Liver (tissue), 9 donors: ENCODE results near the gene BLM. TPM values are rescaled to one million over a fixed set of nuclear protein-coding genes. Genes with fewer than 3 reads are reported as not detected.
A peak's percentile ranks its signal among the peaks of the same experiment; 100 is the strongest.

Experiments used
- DNase-seq: peaks from one replicate; pipeline ENCODE4 v3.0.0-alpha.2; 2017; ENCODE audit warnings: low spot score
- H3K27ac ChIP-seq, 2 donors: one replicate each; pipeline ENCODE4 v1.7.0; 2013; ENCODE audit warnings: inconsistent platforms in 2 of 2, low read length in 2 of 2, control low read depth in 1 of 2, low read depth in 1 of 2, mild to moderate bottlenecking in 1 of 2
- H3K27me3 ChIP-seq, 4 donors: one replicate each; pipeline versions ENCODE4 v1.6.1 to v1.7.0; 2013; ENCODE audit warnings: low read length in 3 of 4, inconsistent platforms in 1 of 4, mild to moderate bottlenecking in 1 of 4, moderate library complexity in 1 of 4; ENCODE audit not compliant: control insufficient read depth in 4 of 4, insufficient read depth in 4 of 4
- H3K36me3 ChIP-seq, 4 donors: one replicate each; pipeline versions ENCODE4 v1.6.1 to v1.7.0; 2013; ENCODE audit warnings: low read length in 3 of 4, mild to moderate bottlenecking in 3 of 4, low read depth in 1 of 4, moderate library complexity in 1 of 4; ENCODE audit not compliant: control insufficient read depth in 4 of 4, insufficient read depth in 3 of 4
- H3K4me1 ChIP-seq, 4 donors: one replicate each; pipeline versions ENCODE4 v1.6.1 to v1.7.0; 2013; ENCODE audit warnings: low read length in 3 of 4, mild to moderate bottlenecking in 3 of 4, moderate library complexity in 1 of 4; ENCODE audit not compliant: control insufficient read depth in 4 of 4, insufficient read depth in 4 of 4
- H3K4me3 ChIP-seq, 3 donors: one replicate each; pipeline versions ENCODE4 v1.6.1 to v1.7.0; 2013; ENCODE audit warnings: low read length in 3 of 3, control low read depth in 1 of 3, low read depth in 1 of 3, mild to moderate bottlenecking in 1 of 3
- H3K9ac ChIP-seq, 2 donors: one replicate each; pipeline ENCODE4 v1.7.0; 2013; ENCODE audit warnings: low read length in 2 of 2, mild to moderate bottlenecking in 2 of 2, moderate library complexity in 2 of 2, control low read depth in 1 of 2, low read depth in 1 of 2
- H3K9me3 ChIP-seq, 4 donors: one replicate each; pipeline versions ENCODE4 v1.6.1 to v1.7.0; 2013; ENCODE audit warnings: low read length in 3 of 4; ENCODE audit not compliant: control insufficient read depth in 4 of 4
- ATF3 ChIP-seq: IDR thresholded peaks from 2 replicates; pipeline ENCODE4 v1.6.1; 2016; ENCODE audit warnings: antibody characterized with exemption
- FOXA2 ChIP-seq: IDR thresholded peaks from 2 replicates; pipeline ENCODE4 v1.6.1; 2016; ENCODE audit warnings: antibody characterized with exemption
- HNF4A ChIP-seq, 2 donors: conservative IDR thresholded peaks; 2 replicates each; pipeline ENCODE4 v1.6.1; 2016; ENCODE audit warnings: antibody characterized with exemption in 2 of 2, mild to moderate bottlenecking in 2 of 2
- JUND ChIP-seq, 2 donors: IDR thresholded peaks; 2 replicates each; pipeline ENCODE4 v1.6.1; 2016; ENCODE audit warnings: antibody characterized with exemption in 2 of 2
- RAD21 ChIP-seq, 2 donors: IDR thresholded peaks; 2 replicates each; pipeline ENCODE4 v1.6.1; 2016; ENCODE audit warnings: antibody characterized with exemption in 2 of 2, mild to moderate bottlenecking in 2 of 2
- RXRA ChIP-seq, 2 donors: IDR thresholded peaks; 2 replicates each; pipeline ENCODE4 v1.6.1; 2017 to 2018; ENCODE audit warnings: antibody characterized with exemption in 2 of 2, mild to moderate bottlenecking in 1 of 2
- SP1 ChIP-seq: IDR thresholded peaks from 2 replicates; pipeline ENCODE4 v1.6.1; 2018; ENCODE audit warnings: antibody characterized with exemption, mild to moderate bottlenecking
- WGBS: extraction: QIAGEN DNeasy Blood & Tissue Kit; methylation state at CpG from one replicate; pipeline ENCODE4 v1.1.7; 2013; 5-methylcytosine and 5-hydroxymethylcytosine counted together
- polyA plus RNA-seq, 2 donors: library from polyadenylated mRNA; stranded (reverse) in 1 of 2; unstranded in 1 of 2; fragments of 200-250 nt in 1 of 2; fragments of >200 nt in 1 of 2; fragmentation: Nextera tagmentation in 1 of 2; extraction: Ambion mirVana in 1 of 2; gene quantifications; one replicate each; pipeline versions ENCODE4 v1.2.1 to v1.2.3, GENCODE V29; 2013 to 2015
- total RNA-seq, 2 donors: library from RNA; depleted of rRNA; stranded (reverse); fragments of >200 nt; gene quantifications; one replicate each; pipeline ENCODE4 v1.2.3, GENCODE V29; 2014
- TF ChIP-seq, protein P1 (sequence below): fragments of 150-350 bp; IDR thresholded peaks from 2 replicates; pipeline ENCODE4 v1.5.1; 2017; ENCODE audit warnings: improper control_type of control experiment, low read depth, low read length; ENCODE audit not compliant: missing input control
- TF ChIP-seq, protein P2 (sequence below): IDR thresholded peaks from 2 replicates; pipeline ENCODE4 v1.6.1; 2016; ENCODE audit warnings: antibody characterized with exemption
- TF ChIP-seq, protein P3 (sequence below): IDR thresholded peaks from 2 replicates; pipeline ENCODE4 v1.6.1; 2016; ENCODE audit warnings: antibody characterized with exemption
- donor health status: healthy.
- donor health status: healthy.
- donor health status: healthy.
- donor health status: healthy.
- donor health status: healthy.

Gene BLM
- total and polyA plus RNA-seq, 4 donors: 0.33 to 15.1 (median 0.41) TPM

DNA sequence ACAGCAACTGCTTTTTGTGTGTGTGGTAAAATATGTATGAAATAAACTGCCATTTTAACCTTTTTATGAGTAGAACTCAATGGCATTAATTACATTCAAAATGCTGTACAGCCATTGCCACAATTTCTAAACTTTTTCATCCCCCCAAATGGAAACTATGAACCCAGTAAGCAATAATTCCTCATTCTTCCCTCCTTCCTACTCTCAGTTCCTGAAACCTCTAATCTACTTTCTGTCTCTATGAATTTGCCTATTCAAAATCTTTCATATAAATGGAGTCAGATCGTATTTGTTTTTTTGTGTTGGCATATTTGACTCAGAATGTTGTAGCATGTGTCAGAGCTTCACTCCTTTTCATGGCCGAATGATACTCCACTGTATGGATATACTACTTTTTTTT, 5.3 kb upstream of the BLM start (continued):
- TF ChIP-seq, protein P1, sequence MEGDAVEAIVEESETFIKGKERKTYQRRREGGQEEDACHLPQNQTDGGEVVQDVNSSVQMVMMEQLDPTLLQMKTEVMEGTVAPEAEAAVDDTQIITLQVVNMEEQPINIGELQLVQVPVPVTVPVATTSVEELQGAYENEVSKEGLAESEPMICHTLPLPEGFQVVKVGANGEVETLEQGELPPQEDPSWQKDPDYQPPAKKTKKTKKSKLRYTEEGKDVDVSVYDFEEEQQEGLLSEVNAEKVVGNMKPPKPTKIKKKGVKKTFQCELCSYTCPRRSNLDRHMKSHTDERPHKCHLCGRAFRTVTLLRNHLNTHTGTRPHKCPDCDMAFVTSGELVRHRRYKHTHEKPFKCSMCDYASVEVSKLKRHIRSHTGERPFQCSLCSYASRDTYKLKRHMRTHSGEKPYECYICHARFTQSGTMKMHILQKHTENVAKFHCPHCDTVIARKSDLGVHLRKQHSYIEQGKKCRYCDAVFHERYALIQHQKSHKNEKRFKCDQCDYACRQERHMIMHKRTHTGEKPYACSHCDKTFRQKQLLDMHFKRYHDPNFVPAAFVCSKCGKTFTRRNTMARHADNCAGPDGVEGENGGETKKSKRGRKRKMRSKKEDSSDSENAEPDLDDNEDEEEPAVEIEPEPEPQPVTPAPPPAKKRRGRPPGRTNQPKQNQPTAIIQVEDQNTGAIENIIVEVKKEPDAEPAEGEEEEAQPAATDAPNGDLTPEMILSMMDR: no peak
- TF ChIP-seq JUND (IDR thresholded peaks at IDR 0.05): no peak

GRCh38 chr15:90713081-90713480, 4.1 kb upstream of the BLM start:
- no peaks in the 10 kb centered on the region for H3K27me3 ChIP-seq
- no peak overlapping the region for H3K27ac ChIP-seq
- no peak for TF ChIP-seq ATF3
- TF ChIP-seq FOXA2: no peak
- TF ChIP-seq, protein P2, sequence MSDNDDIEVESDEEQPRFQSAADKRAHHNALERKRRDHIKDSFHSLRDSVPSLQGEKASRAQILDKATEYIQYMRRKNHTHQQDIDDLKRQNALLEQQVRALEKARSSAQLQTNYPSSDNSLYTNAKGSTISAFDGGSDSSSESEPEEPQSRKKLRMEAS: no peak
- no peak for TF ChIP-seq SP1
- no peak for TF ChIP-seq RAD21 (IDR thresholded peaks at IDR 0.05)
- no peak for TF ChIP-seq HNF4A (conservative IDR thresholded peaks at IDR 0.05)
- peaks cover 5 to 12% (median 8%) of the 10 kb centered on the region in 4 donors for H3K4me1 ChIP-seq
- H3K9me3 ChIP-seq: no peaks in the 10 kb centered on the region
- H3K36me3 ChIP-seq: peaks cover 0 to 2% (median 0%) of the 10 kb centered on the region in 4 donors
- WGBS: 97% methylated on average over 1 of the region's 1 CpG
- DNase-seq: no peak
- H3K4me3 ChIP-seq: no peak overlapping the region
- H3K9ac ChIP-seq: no peak overlapping the region

- peaks cover 0 to 2% (median 0%) of the 10 kb centered on the region in 4 donors for H3K36me3 ChIP-seq
- H3K27me3 ChIP-seq: no peaks in the 10 kb centered on the region
- no peak for DNase-seq
- TF ChIP-seq RXRA (IDR thresholded peaks at IDR 0.05): peak in 1 of 2 donors; percentile 45
- TF ChIP-seq, protein P1: no peak
- TF ChIP-seq, protein P3, sequence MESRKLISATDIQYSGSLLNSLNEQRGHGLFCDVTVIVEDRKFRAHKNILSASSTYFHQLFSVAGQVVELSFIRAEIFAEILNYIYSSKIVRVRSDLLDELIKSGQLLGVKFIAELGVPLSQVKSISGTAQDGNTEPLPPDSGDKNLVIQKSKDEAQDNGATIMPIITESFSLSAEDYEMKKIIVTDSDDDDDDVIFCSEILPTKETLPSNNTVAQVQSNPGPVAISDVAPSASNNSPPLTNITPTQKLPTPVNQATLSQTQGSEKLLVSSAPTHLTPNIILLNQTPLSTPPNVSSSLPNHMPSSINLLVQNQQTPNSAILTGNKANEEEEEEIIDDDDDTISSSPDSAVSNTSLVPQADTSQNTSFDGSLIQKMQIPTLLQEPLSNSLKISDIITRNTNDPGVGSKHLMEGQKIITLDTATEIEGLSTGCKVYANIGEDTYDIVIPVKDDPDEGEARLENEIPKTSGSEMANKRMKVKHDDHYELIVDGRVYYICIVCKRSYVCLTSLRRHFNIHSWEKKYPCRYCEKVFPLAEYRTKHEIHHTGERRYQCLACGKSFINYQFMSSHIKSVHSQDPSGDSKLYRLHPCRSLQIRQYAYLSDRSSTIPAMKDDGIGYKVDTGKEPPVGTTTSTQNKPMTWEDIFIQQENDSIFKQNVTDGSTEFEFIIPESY: no peak
- H3K4me3 ChIP-seq: peak overlapping the region; percentile 57 to 93 (median 81)
- WGBS: 12% methylated on average over 14 of the region's 14 CpGs
- peak overlapping the region; percentile 53 to 69 for H3K27ac ChIP-seq
- H3K9me3 ChIP-seq: no peaks in the 10 kb centered on the region
- H3K9ac ChIP-seq: peak overlapping the region; percentile 3 to 66
- peaks cover 5 to 12% (median 8%) of the 10 kb centered on the region in 4 donors for H3K4me1 ChIP-seq
These were observed 700 bp upstream of the BLM start for GRCh38 chr15:90716317-90716975.
